NCI-H187 treated with DMSO at 0.1 percent for 48 hours (cell line): ENCODE measurements around the gene WWC1.

ENCODE experiments used
- DNase-seq: peaks from one replicate; lab custom pipeline; 2025; lab: John Stamatoyannopoulos, UW

Gene WWC1

GRCh38 chr5:168489059-168489458 lies 197.6 kb downstream of the WWC1 start:
- no peak for DNase-seq

- no peak for DNase-seq
These were observed 202.7 kb downstream of the WWC1 start for GRCh38 chr5:168494057-168494555.

DNA sequence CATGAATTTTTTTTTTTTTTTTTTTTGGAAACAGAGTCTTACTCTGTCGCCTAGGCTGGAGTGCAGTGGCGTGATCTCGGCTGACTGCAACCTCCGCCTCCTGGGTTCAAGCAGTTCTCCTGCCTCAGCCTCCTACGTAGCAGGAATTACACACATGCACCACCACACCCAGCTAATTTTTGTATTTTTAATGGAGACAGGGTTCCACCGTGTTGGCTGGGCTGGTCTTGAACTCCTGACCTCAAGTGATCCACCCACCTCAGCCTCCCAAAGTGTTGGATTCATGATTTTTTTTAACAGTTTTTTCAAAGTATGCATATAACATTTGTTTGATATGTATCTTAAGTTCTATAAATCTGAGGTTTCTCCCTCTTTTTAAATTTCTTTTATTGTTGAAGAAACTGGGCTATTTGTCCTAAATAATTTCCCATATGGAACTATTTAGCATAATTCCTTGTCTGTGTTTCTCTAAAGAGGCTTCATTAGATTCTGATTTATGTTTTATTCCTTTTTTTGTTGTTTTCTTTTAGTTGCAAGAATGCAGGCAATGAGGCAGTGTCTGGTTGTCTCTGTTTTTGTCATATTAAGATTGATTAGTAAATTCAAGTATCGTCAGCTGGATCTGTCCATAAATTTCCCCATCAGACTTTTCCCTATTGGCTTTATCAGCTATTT lies 211.3 kb downstream of the WWC1 start:
- DNase-seq, result no peak

GRCh38 chr5:168513861-168514428 lies 222.5 kb downstream of the WWC1 start:
- no peak for DNase-seq
